Measurements from ENCODE around the gene ONECUT1.

Gene ONECUT1

GRCh38 chr15:52798529-52799101 lies 8.5 kb upstream of the ONECUT1 start:
- H3K27ac ChIP-seq (ENCODE audit: low read depth, low read length), result no peak overlapping the region
- H3K4me3 ChIP-seq (ENCODE audit: low read depth in 1 of 5, low read length in 5 of 5), result no peak overlapping the region
- peaks cover 0 to 15% (median 13%) of the 10 kb centered on the region in 5 donors for H3K4me1 ChIP-seq (ENCODE audit: control insufficient read depth in 5 of 5, insufficient read depth in 5 of 5, low read length in 5 of 5)
- no peak overlapping the region for H3K9ac ChIP-seq (ENCODE audit: low read length in 5 of 5)
- H3K36me3 ChIP-seq (ENCODE audit: control insufficient read depth in 5 of 5, insufficient read depth in 5 of 5, low read length in 5 of 5), result no peaks in the 10 kb centered on the region
- peaks cover 84 to 98% (median 92%) of the 10 kb centered on the region in 5 donors for H3K27me3 ChIP-seq (ENCODE audit: control insufficient read depth in 5 of 5, insufficient read depth in 4 of 5, low read length in 5 of 5)
- H3K9me3 ChIP-seq (ENCODE audit: control insufficient read depth in 5 of 5, low read length in 5 of 5), result no peaks in the 10 kb centered on the region

- Histone ChIP-seq H3K9me3 (ENCODE audit: control insufficient read depth in 5 of 5, low read length in 5 of 5) (no peaks in the 10 kb centered on the region), H3K27me3 (ENCODE audit: control insufficient read depth in 5 of 5, insufficient read depth in 4 of 5, low read length in 5 of 5) (peaks cover 80 to 93% (median 86%) of the 10 kb centered on the region in 5 donors), H3K9ac (ENCODE audit: low read length in 5 of 5) (no peak overlapping the region), H3K4me3 (ENCODE audit: low read depth in 1 of 5, low read length in 5 of 5) (no peak overlapping the region), H3K4me1 (ENCODE audit: control insufficient read depth in 5 of 5, insufficient read depth in 5 of 5, low read length in 5 of 5) (peaks cover 0 to 13% (median 11%) of the 10 kb centered on the region in 5 donors), H3K27ac (ENCODE audit: low read depth, low read length) (no peak overlapping the region), H3K36me3 (ENCODE audit: control insufficient read depth in 5 of 5, insufficient read depth in 5 of 5, low read length in 5 of 5) (no peaks in the 10 kb centered on the region)
These were observed 7.7 kb upstream of the ONECUT1 start for GRCh38 chr15:52797625-52798501.

GRCh38 chr15:52796753-52797520 lies 6.8 kb upstream of the ONECUT1 start:
- no peaks in the 10 kb centered on the region for H3K9me3 ChIP-seq (ENCODE audit: control insufficient read depth in 5 of 5, low read length in 5 of 5)
- no peak overlapping the region for H3K4me3 ChIP-seq (ENCODE audit: low read depth in 1 of 5, low read length in 5 of 5)
- no peak overlapping the region for H3K27ac ChIP-seq (ENCODE audit: low read depth, low read length)
- H3K4me1 ChIP-seq (ENCODE audit: control insufficient read depth in 5 of 5, insufficient read depth in 5 of 5, low read length in 5 of 5), result peaks cover 0 to 13% (median 11%) of the 10 kb centered on the region in 5 donors
- H3K9ac ChIP-seq (ENCODE audit: low read length in 5 of 5), result no peak overlapping the region
- peaks cover 72 to 84% (median 78%) of the 10 kb centered on the region in 5 donors for H3K27me3 ChIP-seq (ENCODE audit: control insufficient read depth in 5 of 5, insufficient read depth in 4 of 5, low read length in 5 of 5)
- no peaks in the 10 kb centered on the region for H3K36me3 ChIP-seq (ENCODE audit: control insufficient read depth in 5 of 5, insufficient read depth in 5 of 5, low read length in 5 of 5)

GRCh38 chr15:52796228-52796521 lies 6.0 kb upstream of the ONECUT1 start:
- no peaks in the 10 kb centered on the region for H3K9me3 ChIP-seq (ENCODE audit: control insufficient read depth in 5 of 5, low read length in 5 of 5)
- peaks cover 0 to 15% (median 12%) of the 10 kb centered on the region in 5 donors for H3K4me1 ChIP-seq (ENCODE audit: control insufficient read depth in 5 of 5, insufficient read depth in 5 of 5, low read length in 5 of 5)
- no peak overlapping the region for H3K9ac ChIP-seq (ENCODE audit: low read length in 5 of 5)
- peaks cover 65 to 81% (median 76%) of the 10 kb centered on the region in 5 donors for H3K27me3 ChIP-seq (ENCODE audit: control insufficient read depth in 5 of 5, insufficient read depth in 4 of 5, low read length in 5 of 5)
- H3K36me3 ChIP-seq (ENCODE audit: control insufficient read depth in 5 of 5, insufficient read depth in 5 of 5, low read length in 5 of 5), result no peaks in the 10 kb centered on the region
- no peak overlapping the region for H3K27ac ChIP-seq (ENCODE audit: low read depth, low read length)
- H3K4me3 ChIP-seq (ENCODE audit: low read depth in 1 of 5, low read length in 5 of 5), result no peak overlapping the region

- Histone ChIP-seq H3K9me3 (ENCODE audit: control insufficient read depth in 5 of 5, low read length in 5 of 5) (no peaks in the 10 kb centered on the region), H3K9ac (ENCODE audit: low read length in 5 of 5) (no peak overlapping the region), H3K4me3 (ENCODE audit: low read depth in 1 of 5, low read length in 5 of 5) (no peak overlapping the region), H3K4me1 (ENCODE audit: control insufficient read depth in 5 of 5, insufficient read depth in 5 of 5, low read length in 5 of 5) (peaks cover 0 to 21% (median 17%) of the 10 kb centered on the region in 5 donors), H3K36me3 (ENCODE audit: control insufficient read depth in 5 of 5, insufficient read depth in 5 of 5, low read length in 5 of 5) (no peaks in the 10 kb centered on the region), H3K27me3 (ENCODE audit: control insufficient read depth in 5 of 5, insufficient read depth in 4 of 5, low read length in 5 of 5) (peaks cover 59 to 78% (median 70%) of the 10 kb centered on the region in 5 donors), H3K27ac (ENCODE audit: low read depth, low read length) (no peak overlapping the region)
These were observed 5.5 kb upstream of the ONECUT1 start for GRCh38 chr15:52795464-52796227.

- Histone ChIP-seq H3K27me3 (ENCODE audit: control insufficient read depth in 5 of 5, insufficient read depth in 4 of 5, low read length in 5 of 5) (peaks cover 51 to 71% (median 62%) of the 10 kb centered on the region in 5 donors), H3K27ac (ENCODE audit: low read depth, low read length) (no peak overlapping the region), H3K9ac (ENCODE audit: low read length in 5 of 5) (no peak overlapping the region), H3K9me3 (ENCODE audit: control insufficient read depth in 5 of 5, low read length in 5 of 5) (no peaks in the 10 kb centered on the region), H3K4me1 (ENCODE audit: control insufficient read depth in 5 of 5, insufficient read depth in 5 of 5, low read length in 5 of 5) (peaks cover 0 to 26% (median 23%) of the 10 kb centered on the region in 5 donors), H3K36me3 (ENCODE audit: control insufficient read depth in 5 of 5, insufficient read depth in 5 of 5, low read length in 5 of 5) (no peaks in the 10 kb centered on the region), H3K4me3 (ENCODE audit: low read depth in 1 of 5, low read length in 5 of 5) (no peak overlapping the region)
These were observed 4.7 kb upstream of the ONECUT1 start for GRCh38 chr15:52794665-52795463.

GRCh38 chr15:52791776-52792175 lies 1.6 kb upstream of the ONECUT1 start:
- no peak overlapping the region for H3K27ac ChIP-seq (ENCODE audit: low read depth, low read length)
- no peaks in the 10 kb centered on the region for H3K36me3 ChIP-seq (ENCODE audit: control insufficient read depth in 5 of 5, insufficient read depth in 5 of 5, low read length in 5 of 5)
- peaks cover 39 to 72% (median 58%) of the 10 kb centered on the region in 5 donors for H3K27me3 ChIP-seq (ENCODE audit: control insufficient read depth in 5 of 5, insufficient read depth in 4 of 5, low read length in 5 of 5)

GRCh38 chr15:52790941-52791751 lies 1.0 kb upstream of the ONECUT1 start:
- Histone ChIP-seq H3K9me3 (ENCODE audit: control insufficient read depth in 5 of 5, low read length in 5 of 5) (no peaks in the 10 kb centered on the region), H3K27ac (ENCODE audit: low read depth, low read length) (no peak overlapping the region), H3K4me3 (ENCODE audit: low read depth in 1 of 5, low read length in 5 of 5) (peak overlapping the region; percentile 59 to 79 (median 65)), H3K36me3 (ENCODE audit: control insufficient read depth in 5 of 5, insufficient read depth in 5 of 5, low read length in 5 of 5) (no peaks in the 10 kb centered on the region), H3K9ac (ENCODE audit: low read length in 5 of 5) (peak overlapping the region in 2 of 5 donors; percentile 30 to 47), H3K4me1 (ENCODE audit: control insufficient read depth in 5 of 5, insufficient read depth in 5 of 5, low read length in 5 of 5) (peaks cover 0 to 39% (median 32%) of the 10 kb centered on the region in 5 donors), H3K27me3 (ENCODE audit: control insufficient read depth in 5 of 5, insufficient read depth in 4 of 5, low read length in 5 of 5) (peaks cover 40 to 72% (median 58%) of the 10 kb centered on the region in 5 donors)

More at GRCh38 chr15:52791776-52792175, 1.6 kb upstream of the ONECUT1 start:
- Histone ChIP-seq H3K4me3 (ENCODE audit: low read depth in 1 of 5, low read length in 5 of 5) (no peak overlapping the region), H3K9ac (ENCODE audit: low read length in 5 of 5) (no peak overlapping the region), H3K4me1 (ENCODE audit: control insufficient read depth in 5 of 5, insufficient read depth in 5 of 5, low read length in 5 of 5) (peaks cover 0 to 34% (median 32%) of the 10 kb centered on the region in 5 donors), H3K9me3 (ENCODE audit: control insufficient read depth in 5 of 5, low read length in 5 of 5) (no peaks in the 10 kb centered on the region)

Data from subcutaneous abdominal adipose tissue (tissue), 5 donors.